Suprapubic skin (tissue), 4 donors: ENCODE data around the gene TYSND1. TPM values are rescaled to one million over a fixed set of nuclear protein-coding genes. Genes with fewer than 3 reads are reported as not detected.

Experiments
- DNase-seq, 2 donors: peaks; one replicate each; pipeline ENCODE4 v3.0.0-alpha.2; 2019; ENCODE audit warnings: low spot score in 2 of 2
- H3K27ac ChIP-seq: fragments of 200-600 bp; sonication (generic); one replicate; pipeline ENCODE4 v1.5.1; 2019
- H3K27me3 ChIP-seq: fragments of 200-600 bp; sonication (generic); one replicate; pipeline ENCODE4 v1.5.1; 2019
- H3K36me3 ChIP-seq: fragments of 200-600 bp; sonication (generic); one replicate; pipeline ENCODE4 v1.5.1; 2019
- H3K4me1 ChIP-seq: fragments of 200-600 bp; sonication (generic); one replicate; pipeline ENCODE4 v1.5.1; 2019
- H3K4me3 ChIP-seq: fragments of 200-600 bp; sonication (generic); one replicate; pipeline ENCODE4 v1.5.1; 2019; ENCODE audit warnings: mild to moderate bottlenecking
- H3K9me3 ChIP-seq: fragments of 200-600 bp; sonication (generic); one replicate; pipeline ENCODE4 v1.5.1; 2019
- CTCF ChIP-seq, 2 donors: fragments of 200-600 bp in 1 of 2; fragments of 450-650 bp in 1 of 2; sonication (generic) in 1 of 2; IDR thresholded peaks; one replicate each; pipeline ENCODE4 v1.5.1; 2016 to 2019; ENCODE audit warnings: antibody characterized with exemption in 2 of 2, mild to moderate bottlenecking in 1 of 2, moderate library complexity in 1 of 2
- EP300 ChIP-seq: sonication (generic); formaldehyde crosslinking; IDR thresholded peaks from one replicate; pipeline ENCODE4 v1.6.1; 2017; ENCODE audit warnings: antibody characterized with exemption
- POLR2A ChIP-seq, 2 donors: fragments of 450-650 bp; IDR thresholded peaks; one replicate each; pipeline ENCODE4 v1.6.1; 2017; ENCODE audit warnings: antibody characterized with exemption in 2 of 2, mild to moderate bottlenecking in 2 of 2, moderate library complexity in 2 of 2
- POLR2AphosphoS5 ChIP-seq, 3 donors: sonication (generic); formaldehyde crosslinking; IDR thresholded peaks; one replicate each; pipeline ENCODE4 v1.6.1; 2017; ENCODE audit warnings: antibody characterized with exemption in 3 of 3
- WGBS: methylation state at CpG from one replicate; pipeline ENCODE4 v1.1.5; 2018; 5-methylcytosine and 5-hydroxymethylcytosine counted together
- total RNA-seq, 4 donors: library from RNA; depleted of rRNA; stranded (reverse); fragments of >200 nt; gene quantifications; one replicate each; pipeline ENCODE4 v1.1.0, GENCODE V29; 2016

The TYSND1 gene
- total RNA-seq, 4 donors from 2014 or later, result 32.7 to 42.5 (median 35.2) TPM

DNA sequence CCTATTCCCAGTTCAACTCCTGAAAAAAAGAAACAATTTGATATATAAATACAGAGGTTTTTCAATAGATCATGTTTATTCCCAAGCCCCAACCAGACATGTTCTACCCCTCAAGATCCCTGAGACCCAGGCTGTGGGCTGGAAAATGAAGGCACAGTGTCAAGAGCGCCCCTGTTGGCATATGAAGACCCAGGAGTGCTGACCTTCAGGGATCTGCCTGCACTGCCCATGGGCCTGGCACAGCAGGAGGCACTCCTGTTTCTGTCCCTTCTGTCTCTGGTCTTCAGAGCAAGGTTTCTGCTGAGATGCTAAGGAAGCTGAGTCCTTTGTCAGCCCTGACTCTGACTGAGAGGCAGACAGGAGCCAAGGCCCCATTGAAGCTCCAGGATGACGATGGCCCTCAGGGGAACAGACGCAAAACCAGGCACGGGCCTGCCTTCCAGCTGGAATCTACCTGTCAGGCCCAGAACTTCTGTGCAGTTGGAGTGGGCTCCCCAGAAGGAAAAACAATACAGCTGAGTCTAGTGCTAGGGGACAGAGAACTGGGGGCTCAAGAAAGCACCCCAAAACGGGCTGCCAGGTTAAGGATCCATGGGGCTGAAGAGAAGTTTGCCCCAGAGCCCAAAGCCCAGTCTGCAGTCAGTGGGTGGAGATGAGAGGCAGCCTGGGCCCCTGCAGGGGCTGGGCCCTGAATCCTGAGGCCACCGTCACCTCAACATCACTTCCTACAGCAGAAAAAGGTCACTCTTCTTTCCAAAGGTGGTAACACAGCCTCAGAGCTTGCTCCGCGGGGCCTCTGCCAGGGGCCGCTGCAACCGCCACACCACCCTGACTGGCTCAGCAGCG lies 7.1 kb downstream of the TYSND1 start:
- no peaks in the 10 kb centered on the region for H3K27me3 ChIP-seq
- no peak overlapping the region for H3K27ac ChIP-seq
- no peak overlapping the region for H3K4me3 ChIP-seq
- DNase-seq, result no peak
- no peak for TF ChIP-seq POLR2A (IDR thresholded peaks at IDR 0.05)
- TF ChIP-seq CTCF (IDR thresholded peaks at IDR 0.05), result no peak
- TF ChIP-seq POLR2AphosphoS5 (IDR thresholded peaks at IDR 0.05), result no peak
- H3K36me3 ChIP-seq, result peaks cover 8% of the 10 kb centered on the region
- peaks cover 36% of the 10 kb centered on the region for H3K4me1 ChIP-seq
- no peaks in the 10 kb centered on the region for H3K9me3 ChIP-seq
- 66% methylated on average over 5 of the region's 11 CpGs for WGBS

DNA sequence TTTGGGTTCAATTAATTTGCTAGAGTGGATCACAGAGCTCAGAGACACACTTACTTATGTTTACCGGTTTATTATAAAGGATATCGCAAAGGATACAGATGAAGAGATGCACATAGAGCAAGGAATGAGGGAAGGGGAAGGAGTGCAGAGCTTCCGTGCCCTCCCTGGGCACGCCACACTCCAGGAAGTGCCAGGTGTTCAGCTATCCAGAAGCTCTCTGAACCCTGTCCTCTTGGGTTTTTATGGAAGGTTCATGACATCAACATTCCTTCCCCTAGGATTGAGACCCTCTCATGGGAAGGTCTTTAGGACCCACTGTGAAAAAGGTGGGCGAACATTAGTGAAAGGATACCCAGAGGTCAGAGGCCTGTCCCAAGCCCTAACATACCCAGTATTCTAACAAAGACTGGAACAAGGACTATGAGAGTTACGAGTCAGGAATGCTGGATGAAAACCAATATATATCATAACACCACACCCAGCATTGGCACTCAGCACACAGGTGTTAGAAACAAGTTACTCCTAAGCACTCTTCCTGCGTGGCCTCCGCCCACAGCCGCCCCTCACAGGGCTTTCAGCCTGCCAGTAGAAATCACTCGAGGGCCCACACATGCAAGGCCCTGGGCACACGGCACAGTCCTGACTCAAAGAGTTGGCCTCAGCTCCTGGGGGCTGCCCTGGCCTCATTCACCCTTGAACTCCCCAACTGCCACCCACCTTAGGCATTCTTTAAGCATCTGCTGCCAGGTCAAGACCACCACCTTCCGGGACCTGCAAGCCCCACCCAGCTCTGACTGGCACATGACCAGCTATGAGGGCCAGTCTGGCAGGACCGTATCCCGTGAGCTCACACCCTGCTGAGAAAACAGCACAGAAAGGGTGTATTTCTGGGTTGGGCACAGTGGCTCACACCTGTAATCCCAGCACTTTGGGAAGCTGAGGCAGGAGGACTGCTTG lies 8.3 kb downstream of the TYSND1 start:
- H3K36me3 ChIP-seq, result peaks cover 8% of the 10 kb centered on the region
- H3K27ac ChIP-seq, result no peak overlapping the region
- H3K4me1 ChIP-seq, result peaks cover 29% of the 10 kb centered on the region
- no peak overlapping the region for H3K4me3 ChIP-seq
- TF ChIP-seq CTCF (IDR thresholded peaks at IDR 0.05) (no peak), POLR2AphosphoS5 (IDR thresholded peaks at IDR 0.05) (no peak), EP300 (no peak), POLR2A (IDR thresholded peaks at IDR 0.05) (no peak)
- DNase-seq, result peak in 1 of 2 donors; percentile 59
- H3K27me3 ChIP-seq, result no peaks in the 10 kb centered on the region
- H3K9me3 ChIP-seq, result no peaks in the 10 kb centered on the region
- 71% methylated on average over 13 of the region's 14 CpGs for WGBS

GRCh38 chr10:70137135-70137534 lies 9.4 kb downstream of the TYSND1 start:
- peak in 1 of 2 donors; percentile 22 for DNase-seq
- Histone ChIP-seq H3K27ac (no peak overlapping the region), H3K4me1 (peaks cover 33% of the 10 kb centered on the region), H3K4me3 (no peak overlapping the region), H3K36me3 (peaks cover 8% of the 10 kb centered on the region), H3K9me3 (no peaks in the 10 kb centered on the region), H3K27me3 (no peaks in the 10 kb centered on the region)
- WGBS, result 77% methylated on average over 9 of the region's 9 CpGs
- TF ChIP-seq POLR2AphosphoS5 (IDR thresholded peaks at IDR 0.05), result no peak

GRCh38 chr10:70135684-70136083 lies 10.8 kb downstream of the TYSND1 start:
- WGBS, result 68% methylated on average over 7 of the region's 7 CpGs
- no peak overlapping the region for H3K4me3 ChIP-seq
- no peaks in the 10 kb centered on the region for H3K27me3 ChIP-seq
- TF ChIP-seq POLR2A (IDR thresholded peaks at IDR 0.05) (no peak), CTCF (IDR thresholded peaks at IDR 0.05) (no peak), EP300 (no peak), POLR2AphosphoS5 (IDR thresholded peaks at IDR 0.05) (no peak)
- H3K9me3 ChIP-seq, result no peaks in the 10 kb centered on the region
- peaks cover 47% of the 10 kb centered on the region for H3K4me1 ChIP-seq
- peak; percentile 34 to 53 for DNase-seq
- H3K36me3 ChIP-seq, result peaks cover 8% of the 10 kb centered on the region
- no peak overlapping the region for H3K27ac ChIP-seq

GRCh38 chr10:70135046-70135445 lies 11.5 kb downstream of the TYSND1 start:
- H3K36me3 ChIP-seq, result peaks cover 8% of the 10 kb centered on the region
- DNase-seq, result peak in 1 of 2 donors; percentile 44
- H3K4me3 ChIP-seq, result no peak overlapping the region
- WGBS, result 61% methylated on average over 3 of the region's 3 CpGs
- TF ChIP-seq POLR2AphosphoS5 (IDR thresholded peaks at IDR 0.05) (no peak), EP300 (no peak), CTCF (IDR thresholded peaks at IDR 0.05) (no peak), POLR2A (IDR thresholded peaks at IDR 0.05) (no peak)
- H3K27me3 ChIP-seq, result no peaks in the 10 kb centered on the region
- H3K9me3 ChIP-seq, result no peaks in the 10 kb centered on the region
- peaks cover 48% of the 10 kb centered on the region for H3K4me1 ChIP-seq
- H3K27ac ChIP-seq, result no peak overlapping the region
